ENCODE measurements around the gene NBDY.

GRCh38 chrX:56766554-56767347 is 37.7 kb downstream of the NBDY start:
- TF ChIP-seq CTCF (conservative IDR thresholded peaks at IDR 0.05; ENCODE audit: low read length) (no peak), EZH2phosphoT487 (IDR thresholded peaks at IDR 0.05; ENCODE audit: borderline replicate concordance, low read depth, low read length) (no peak)
